NCI-H187 treated with DMSO at 0.1 percent for 48 hours (cell line): ENCODE data around the gene HAGH.

Source experiments
- DNase-seq: peaks from one replicate; lab custom pipeline; 2025; lab: John Stamatoyannopoulos, UW

Gene HAGH

GRCh38 chr16:1773703-1774447, 52.8 kb downstream of the HAGH start:
- no peak for DNase-seq

GRCh38 chr16:1772908-1773702, 53.5 kb downstream of the HAGH start, which contains the start of gene MRPS34:
Gene MRPS34, minus strand, starts transcription at chr16:1773134. Its CDS starts 15 bp downstream, at chr16:1773119.
- DNase-seq = peak; percentile 52

DNA sequence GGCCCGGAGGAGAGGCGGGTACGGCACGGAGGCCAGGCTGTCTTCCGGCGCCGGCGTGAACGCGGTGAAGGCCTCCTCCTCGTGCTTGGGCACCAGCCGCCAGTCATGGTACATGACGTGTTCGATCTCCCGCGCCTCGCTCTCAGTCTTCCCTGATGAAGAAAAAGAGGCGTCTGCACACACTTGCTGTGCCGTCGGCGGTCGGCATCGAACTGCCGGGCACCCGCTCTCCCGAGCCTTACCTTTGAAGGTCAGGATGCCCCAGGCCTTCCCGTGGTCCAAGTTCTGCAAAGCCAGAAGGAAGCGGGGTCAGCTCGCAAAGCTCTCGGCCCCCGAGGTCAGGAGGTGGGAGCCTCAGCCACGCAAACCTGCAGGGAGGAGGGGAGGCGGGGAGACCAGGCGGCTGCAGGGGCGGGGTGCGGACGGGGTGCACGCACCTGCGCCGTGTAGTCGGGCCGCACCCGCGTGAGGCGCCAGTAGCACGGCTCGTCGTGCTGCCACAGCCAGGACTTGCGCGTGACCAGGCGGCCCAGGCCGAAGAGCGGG, 54.2 kb downstream of the HAGH start, which contains the start of gene EME2:
TSS of gene EME2 (plus strand) at position 449 of the 546 bp plus-strand sequence. CDS start 418 bp downstream, outside the sequence.
- no peak for DNase-seq

DNA sequence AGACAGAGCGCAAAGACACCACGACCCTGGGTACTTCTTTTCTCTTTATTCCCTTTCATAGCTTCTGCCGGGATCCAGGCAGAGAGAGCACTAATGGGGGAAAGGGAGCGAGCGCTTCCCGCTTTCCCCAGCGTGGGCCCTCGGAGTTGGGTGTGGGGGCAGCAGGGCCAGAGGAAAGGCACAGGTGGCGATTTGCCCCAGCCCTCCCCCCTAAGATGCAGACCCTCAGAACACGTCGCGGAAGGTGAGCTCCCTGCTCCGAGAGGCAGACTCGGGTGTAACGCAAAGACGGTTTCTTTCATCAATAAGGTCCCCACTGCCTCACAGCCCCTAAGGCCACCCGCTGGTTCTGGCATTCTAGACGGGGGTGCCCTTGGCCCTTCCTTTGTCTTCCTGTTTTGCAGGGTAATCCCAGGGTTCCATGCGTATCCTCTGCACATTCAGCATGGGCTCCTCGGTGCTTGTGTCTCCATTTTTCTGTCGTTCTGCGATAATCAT, 54.7 kb downstream of the HAGH start:
- DNase-seq = no peak

DNA sequence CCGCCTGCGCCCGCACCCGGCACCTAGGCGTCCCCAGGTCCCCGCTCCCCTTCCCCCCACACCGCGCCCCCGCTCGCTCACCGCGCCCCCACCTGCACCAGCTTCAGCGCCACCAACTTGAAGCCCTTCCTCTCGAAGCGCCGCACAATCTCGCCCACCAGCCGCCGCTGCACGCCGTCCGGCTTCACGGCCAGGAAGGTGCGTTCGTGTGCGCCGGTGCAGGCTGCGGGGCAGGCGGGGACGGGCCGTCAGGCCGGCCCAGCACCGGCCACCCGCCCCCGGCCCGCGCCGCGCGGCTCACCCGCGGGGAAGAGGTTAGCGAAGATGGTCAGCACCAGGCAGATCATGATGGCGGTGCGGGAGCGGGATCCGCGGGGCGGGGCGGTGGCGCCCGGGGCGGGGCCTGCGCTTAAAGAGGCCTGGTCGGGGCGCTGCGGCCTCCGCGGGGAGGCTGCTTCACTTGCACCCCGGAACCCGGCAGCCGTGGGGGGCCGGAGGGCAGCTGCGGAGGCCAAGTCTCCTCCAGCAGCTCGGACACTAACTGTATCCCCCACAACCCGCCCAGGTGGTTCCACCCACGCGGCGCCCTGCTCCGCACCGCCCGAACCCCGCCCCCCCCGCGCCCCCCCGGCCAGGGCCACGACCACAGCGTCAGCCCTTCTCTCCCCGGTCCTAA, 55.3 kb downstream of the HAGH start, which contains the start of gene NME3:
TSS of gene NME3 (minus strand) at position 356 of the 676 bp plus-strand sequence. CDS start at position 347, 9 bp downstream.
- DNase-seq = no peak

DNA sequence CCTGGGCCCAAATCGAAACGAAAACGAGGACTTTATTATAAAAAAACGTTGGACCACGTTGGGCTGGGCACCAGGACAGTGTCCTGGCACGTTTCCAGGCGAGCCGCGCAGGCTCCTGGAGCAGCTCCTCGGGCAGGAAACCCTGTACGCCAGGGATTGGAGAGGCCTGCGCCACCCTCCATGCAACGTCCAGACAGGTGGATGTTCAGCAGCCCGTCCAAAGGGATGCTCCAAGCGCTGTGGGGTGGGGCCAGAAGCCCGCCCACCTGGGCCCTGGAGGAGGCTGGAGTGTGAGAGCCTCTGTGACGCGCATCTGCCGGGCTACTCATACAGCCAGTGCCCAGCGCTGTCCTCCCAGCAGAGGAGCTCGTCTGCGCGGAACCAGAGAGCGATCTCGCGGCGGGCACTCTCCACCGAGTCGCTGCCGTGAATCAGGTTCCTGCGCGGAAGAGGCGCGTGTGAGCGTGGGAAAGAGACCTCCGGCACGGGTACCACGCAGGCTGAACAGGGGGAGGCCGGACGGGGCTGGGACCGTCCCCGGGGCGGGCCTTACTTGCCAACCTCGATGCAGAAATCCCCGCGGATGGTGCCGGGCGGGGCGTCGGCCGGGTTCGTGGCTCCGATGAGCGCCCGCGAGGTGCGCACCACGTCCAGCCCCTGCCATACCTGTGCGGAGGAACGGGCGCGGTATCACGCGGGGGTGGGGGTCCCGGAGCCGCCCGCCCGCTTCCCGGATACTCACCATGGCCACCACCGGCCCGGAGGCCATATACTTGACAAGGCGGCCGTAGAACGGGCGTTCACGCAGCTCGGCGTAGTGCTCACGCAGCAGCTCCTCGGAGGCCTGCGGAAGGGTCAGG, 56.1 kb downstream of the HAGH start:
- DNase-seq = peak; percentile 85

- DNase-seq = no peak
These were observed 57.0 kb downstream of the HAGH start for GRCh38 chr16:1769402-1770300.

DNA sequence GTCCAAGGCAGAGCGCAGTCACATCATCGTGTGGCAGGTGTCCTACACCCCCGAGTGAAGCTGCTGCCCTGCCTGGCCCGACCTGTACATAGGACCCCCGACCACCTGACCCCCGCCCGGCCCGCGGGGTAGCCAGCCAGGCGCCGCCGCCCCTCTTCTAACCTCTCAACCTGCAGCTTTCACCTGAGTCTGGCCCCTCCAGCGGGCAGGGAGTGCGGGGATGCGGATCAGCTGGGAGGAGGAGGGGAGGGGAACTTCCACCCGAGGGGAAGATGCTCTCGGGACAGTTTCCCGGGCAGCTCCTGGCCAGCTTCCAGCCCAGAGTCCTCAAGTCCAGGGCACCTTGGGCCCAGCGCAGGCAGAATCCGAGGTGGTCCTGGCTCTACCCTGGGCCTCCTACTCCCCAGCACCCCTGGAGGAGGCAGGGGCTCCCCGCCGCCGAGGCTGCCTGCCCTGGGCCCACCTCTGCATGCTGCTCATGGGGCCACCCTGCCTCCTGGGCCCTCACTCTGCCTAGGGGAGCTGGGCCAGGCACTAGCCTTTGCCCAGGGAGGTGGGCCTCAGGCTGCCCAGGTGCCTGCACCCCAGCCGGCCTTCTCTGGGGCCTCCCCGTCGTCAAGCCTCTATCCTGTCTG, 57.7 kb downstream of the HAGH start:
- no peak for DNase-seq

GRCh38 chr16:1768061-1768766, 58.4 kb downstream of the HAGH start:
- no peak for DNase-seq

DNA sequence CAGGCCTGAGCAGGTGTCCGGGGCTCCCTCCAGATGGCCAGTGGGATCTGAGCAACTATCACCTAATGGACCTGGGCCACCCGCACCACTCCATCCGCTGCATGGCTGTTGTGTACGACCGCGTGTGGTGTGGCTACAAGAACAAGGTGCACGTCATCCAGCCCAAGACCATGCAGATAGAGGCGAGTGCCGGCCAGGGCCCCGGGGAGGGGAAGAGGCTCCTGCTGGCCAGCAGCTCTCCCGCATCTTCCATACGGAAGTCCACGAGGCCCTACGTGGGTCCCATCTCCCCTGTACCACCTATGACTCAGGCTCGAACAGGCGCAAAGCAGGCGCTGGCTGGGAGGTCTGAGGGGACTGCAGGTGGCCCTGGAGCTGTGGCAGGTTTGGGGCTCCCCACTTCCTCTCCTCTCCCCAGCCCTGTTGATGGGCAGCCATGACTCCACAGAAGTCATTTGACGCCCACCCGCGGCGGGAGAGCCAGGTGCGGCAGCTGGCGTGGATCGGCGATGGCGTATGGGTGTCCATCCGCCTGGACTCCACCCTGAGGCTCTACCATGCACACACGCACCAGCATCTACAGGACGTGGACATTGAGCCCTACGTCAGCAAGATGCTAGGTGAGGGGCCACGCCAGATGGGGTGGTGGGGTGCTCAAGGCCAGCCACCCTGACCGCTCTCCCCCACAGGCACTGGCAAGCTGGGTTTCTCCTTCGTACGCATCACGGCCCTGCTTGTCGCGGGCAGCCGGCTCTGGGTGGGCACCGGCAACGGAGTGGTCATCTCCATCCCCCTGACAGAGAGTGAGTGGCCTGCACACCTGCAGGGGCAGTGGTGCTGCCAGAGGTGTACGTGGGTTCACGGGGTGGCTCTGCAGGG, 59.3 kb downstream of the HAGH start:
- DNase-seq = no peak

- no peak for DNase-seq
These were observed 59.9 kb downstream of the HAGH start for GRCh38 chr16:1766701-1767100.

DNA sequence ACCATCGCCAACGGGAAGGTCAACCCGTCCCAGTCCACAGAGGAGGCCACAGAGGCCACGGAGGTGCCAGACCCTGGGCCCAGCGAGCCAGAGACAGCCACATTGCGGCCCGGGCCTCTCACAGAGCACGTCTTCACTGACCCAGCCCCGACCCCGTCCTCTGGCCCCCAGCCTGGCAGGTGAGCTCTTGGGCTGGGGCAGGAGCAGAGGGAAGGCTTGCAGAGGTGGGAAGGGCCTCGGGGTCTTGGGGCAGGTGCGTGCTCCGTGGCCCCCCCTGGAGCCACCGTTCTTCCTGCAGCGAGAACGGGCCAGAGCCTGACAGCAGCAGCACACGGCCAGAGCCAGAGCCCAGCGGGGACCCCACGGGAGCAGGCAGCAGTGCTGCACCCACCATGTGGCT, 60.4 kb downstream of the HAGH start:
- no peak for DNase-seq

DNA sequence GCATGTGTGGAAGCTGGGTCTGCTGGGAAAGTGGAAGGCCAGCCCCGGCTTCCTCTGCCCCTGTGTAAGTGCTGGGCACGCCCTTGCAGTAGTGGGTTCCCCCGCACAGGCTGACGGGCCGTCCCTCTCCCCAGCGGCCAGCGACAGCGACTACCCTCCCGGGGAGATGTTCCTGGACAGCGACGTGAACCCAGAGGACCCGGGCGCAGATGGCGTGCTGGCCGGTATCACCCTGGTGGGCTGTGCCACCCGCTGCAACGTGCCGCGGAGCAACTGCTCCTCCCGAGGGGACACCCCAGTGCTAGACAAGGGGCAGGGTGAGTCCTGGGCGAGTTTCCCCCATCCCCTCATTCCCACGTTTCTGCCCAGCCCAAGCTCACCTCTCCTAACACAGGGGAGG, 60.8 kb downstream of the HAGH start:
- DNase-seq = no peak

DNA sequence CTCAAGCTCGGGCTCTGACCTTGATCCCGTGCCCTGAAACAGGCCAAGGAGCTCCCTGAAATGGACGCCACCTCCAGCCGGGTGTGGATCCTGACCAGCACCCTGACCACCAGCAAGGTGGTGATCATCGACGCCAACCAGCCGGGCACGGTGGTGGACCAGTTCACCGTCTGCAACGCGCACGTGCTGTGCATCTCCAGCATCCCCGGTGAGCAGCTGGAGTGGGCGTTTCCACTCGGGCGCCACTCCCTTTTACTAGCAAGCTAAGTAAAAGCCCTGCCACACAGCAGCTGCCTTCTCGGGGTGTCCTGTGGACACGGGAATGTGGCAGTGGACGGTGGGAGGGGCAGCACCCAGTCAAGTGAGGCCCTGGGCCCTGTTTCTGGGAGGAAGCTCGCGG, 61.7 kb downstream of the HAGH start:
- no peak for DNase-seq

DNA sequence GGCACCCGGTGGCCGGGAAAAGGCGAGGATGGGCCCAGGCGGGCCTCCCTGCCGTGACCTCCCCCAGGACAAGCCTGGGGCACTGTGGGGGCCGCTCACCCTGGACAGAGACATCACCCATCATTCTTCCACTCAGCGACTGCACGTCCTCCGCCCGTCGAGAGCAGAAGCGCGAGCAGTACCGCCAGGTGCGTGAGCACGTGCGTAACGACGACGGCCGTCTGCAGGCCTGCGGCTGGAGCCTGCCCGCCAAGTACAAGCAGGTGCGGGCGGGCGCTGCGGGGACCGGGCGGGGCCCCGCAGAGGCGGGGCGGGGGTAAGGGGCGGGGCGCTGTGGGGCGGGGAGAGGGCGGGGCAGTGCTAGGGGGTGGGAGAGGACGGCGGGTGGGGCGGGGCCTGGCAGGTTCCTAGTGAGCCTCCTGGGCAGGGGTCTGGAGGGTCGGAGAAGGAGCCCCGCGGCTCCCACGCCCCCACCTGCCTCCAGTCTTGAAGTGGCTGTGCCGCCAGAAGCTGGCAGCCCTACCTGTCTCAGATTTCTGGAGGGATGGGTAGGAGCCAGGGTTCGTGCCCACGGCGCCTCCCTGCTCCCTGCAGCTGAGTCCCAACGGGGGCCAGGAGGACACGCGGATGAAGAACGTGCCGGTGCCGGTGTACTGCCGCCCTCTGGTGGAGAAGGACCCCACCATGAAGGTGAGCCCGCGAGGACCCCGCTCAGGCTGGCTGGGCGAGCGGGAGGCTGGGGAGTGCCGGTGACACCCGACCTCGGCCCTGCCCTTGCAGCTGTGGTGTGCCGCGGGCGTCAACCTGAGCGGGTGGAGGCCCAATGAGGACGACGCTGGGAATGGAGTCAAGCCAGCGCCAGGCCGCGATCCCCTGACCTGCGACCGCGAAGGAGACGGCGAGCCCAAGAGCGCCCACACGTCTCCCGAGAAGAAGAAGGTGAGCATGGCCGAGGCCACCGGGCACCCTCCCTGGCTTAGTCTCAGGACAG, 62.8 kb downstream of the HAGH start:
- DNase-seq = no peak

DNA sequence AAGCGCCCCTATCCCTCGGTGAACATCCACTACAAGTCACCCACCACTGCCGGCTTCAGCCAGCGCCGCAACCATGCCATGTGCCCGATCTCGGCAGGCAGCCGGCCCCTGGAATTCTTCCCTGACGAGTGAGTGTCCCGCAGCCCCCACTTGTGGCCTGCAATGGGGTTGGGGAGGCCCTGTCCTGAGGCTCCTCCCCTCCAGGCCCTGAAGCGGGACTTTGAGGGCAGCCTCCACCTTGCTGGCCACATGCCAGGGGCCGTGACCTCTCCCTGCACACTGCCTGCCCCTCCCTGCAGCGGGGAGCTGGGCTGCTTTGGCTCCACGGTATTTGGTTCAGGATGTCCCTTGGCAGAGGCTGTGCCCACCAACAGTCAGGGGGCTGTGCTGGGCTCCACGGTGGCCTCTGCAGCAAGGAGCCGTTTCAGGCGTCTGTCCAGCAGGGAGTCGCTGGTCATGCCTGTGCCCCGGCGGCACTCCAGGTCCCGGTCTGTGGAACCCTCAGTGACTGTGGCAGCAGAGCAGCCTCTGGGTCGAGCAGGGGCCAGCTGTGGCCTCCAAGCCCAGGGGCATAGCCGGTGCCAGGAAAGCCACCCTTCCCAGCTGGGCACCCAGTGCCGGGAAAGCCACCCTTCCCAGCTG, 63.6 kb downstream of the HAGH start:
- DNase-seq = no peak
